BJ (cell line): ENCODE data around the gene IDI2. TPM values are rescaled to one million over a fixed set of nuclear protein-coding genes. Genes with fewer than 3 reads are reported as not detected.

ENCODE experiments used
- CTCF ChIA-PET: fragments of 350-600 bp; formaldehyde crosslinking; extraction: SDS; loops from one replicate; lab custom pipeline; 2021; ENCODE audit warnings: antibody characterized with exemption, inconsistent platforms; lab: Yijun Ruan, JAX
- POLR2A ChIA-PET: fragments of 300-600 bp; sonication (Branson Sonifier 250); formaldehyde crosslinking; extraction: SDS; loops from one replicate; lab custom pipeline; 2021; ENCODE audit warnings: antibody characterized with exemption; lab: Charles Lee
- DNase-seq: peaks from one replicate; pipeline ENCODE4 v3.0.0-alpha.2; 2011; ENCODE audit warnings: low read depth
- H3K27me3 ChIP-seq: 2 replicates; pipeline ENCODE4 v1.6.0; 2011; ENCODE audit warnings: low read length; ENCODE audit not compliant: control insufficient read depth, insufficient read depth
- H3K36me3 ChIP-seq: 2 replicates; pipeline ENCODE4 v1.5.1; 2011; ENCODE audit warnings: low read length; ENCODE audit not compliant: control insufficient read depth, insufficient read depth
- H3K4me3 ChIP-seq: 2 replicates; pipeline ENCODE4 v1.5.1; 2011; ENCODE audit warnings: low read depth, mild to moderate bottlenecking, control low read depth, low read length
- polyA plus RNA-seq: library from polyadenylated mRNA; depleted of rRNA; stranded (reverse); fragments of >200 nt; gene quantifications from 2 replicates; pipeline ENCODE4 v1.2.3, GENCODE V29; 2011
- TF ChIP-seq, protein P1 (sequence below): IDR thresholded peaks from 2 replicates; pipeline ENCODE4 v1.5.1; 2011; ENCODE audit warnings: low read depth, mild to moderate bottlenecking, control low read depth, inconsistent platforms, low read length, moderate library complexity; ENCODE audit not compliant: insufficient read depth

Gene IDI2
- polyA plus RNA-seq, 1 experiment = not detected

DNA sequence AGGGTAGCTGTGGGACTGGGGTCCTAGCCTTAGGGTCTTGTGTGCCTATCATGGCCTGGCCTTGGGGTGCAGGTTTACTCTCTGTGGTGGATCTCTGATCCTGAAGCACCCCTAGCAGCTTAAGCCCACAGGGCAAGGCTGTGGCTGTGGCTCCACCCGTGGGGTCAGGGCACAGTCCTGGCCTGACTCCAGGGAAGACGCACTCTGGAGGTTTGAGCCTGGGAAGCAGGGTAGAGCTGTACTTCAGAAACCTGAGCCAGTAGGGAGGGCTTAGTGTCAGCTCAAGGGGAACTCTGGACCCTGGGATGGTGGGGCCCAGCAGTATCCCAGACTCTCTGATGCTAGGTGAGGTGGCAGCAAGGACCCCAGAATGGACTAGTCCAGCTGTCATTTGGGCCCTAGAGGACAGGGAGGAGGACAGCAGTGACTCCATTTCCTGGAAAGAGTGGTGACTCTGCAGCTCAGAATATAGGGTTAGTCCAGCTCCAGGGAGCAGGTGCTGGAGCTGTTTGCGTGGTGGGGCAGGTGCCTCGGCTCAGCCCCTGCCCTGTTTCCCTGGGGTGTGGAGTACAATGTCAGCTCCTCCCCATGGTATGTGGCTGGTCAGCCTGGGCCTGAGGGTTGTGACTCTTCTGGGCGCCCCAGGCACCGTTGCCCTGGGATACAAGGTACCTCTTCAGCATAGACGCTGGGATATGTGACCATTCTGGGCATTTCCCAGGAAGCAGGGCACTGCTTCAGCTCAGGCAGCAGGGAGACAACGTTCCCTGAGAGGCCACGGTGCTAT, 21.6 kb downstream of the IDI2 start:
- no peak for DNase-seq
- Histone ChIP-seq H3K36me3 (peaks cover 36% of the 10 kb centered on the region), H3K4me3 (no peak overlapping the region), H3K27me3 (no peaks in the 10 kb centered on the region)
- TF ChIP-seq, protein P1, sequence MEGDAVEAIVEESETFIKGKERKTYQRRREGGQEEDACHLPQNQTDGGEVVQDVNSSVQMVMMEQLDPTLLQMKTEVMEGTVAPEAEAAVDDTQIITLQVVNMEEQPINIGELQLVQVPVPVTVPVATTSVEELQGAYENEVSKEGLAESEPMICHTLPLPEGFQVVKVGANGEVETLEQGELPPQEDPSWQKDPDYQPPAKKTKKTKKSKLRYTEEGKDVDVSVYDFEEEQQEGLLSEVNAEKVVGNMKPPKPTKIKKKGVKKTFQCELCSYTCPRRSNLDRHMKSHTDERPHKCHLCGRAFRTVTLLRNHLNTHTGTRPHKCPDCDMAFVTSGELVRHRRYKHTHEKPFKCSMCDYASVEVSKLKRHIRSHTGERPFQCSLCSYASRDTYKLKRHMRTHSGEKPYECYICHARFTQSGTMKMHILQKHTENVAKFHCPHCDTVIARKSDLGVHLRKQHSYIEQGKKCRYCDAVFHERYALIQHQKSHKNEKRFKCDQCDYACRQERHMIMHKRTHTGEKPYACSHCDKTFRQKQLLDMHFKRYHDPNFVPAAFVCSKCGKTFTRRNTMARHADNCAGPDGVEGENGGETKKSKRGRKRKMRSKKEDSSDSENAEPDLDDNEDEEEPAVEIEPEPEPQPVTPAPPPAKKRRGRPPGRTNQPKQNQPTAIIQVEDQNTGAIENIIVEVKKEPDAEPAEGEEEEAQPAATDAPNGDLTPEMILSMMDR = no peak
- POLR2A ChIA-PET = no interaction called here
- CTCF ChIA-PET = interaction anchor here (0.6 kb wide), 1 partner anchor 750 kb away, joined by 4 read pairs; no protein-coding TSS in a partner anchor

DNA sequence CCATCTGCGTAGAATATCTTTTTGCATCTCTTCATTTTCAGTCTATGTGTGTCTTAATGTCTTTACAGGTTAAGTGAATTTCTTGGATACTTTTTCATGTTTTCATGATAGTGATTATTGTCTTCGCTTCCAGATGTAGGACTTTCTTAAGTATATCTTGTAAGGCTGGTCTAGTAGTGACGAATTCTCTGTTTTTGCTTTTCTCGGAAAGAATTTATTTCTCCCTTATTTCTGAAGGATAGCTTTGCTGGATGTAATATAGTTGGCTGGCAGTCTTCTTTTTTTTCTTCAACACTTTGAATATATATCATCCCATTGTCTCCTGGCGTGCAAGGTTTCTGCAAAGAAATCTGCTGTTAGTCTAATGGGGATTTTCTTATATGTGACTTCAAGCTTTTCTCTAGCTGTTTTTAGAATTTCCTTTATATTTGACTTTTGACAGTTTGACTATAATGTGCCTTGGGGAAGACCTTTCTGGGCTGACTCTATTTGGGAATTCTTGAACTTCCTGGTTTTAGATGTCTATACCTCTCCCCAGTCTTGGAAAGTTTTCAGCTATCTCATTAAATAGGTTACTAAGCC, 23.1 kb downstream of the IDI2 start:
- TF ChIP-seq, protein P1 = no peak
- POLR2A ChIA-PET = no interaction called here
- Histone ChIP-seq H3K4me3 (no peak overlapping the region), H3K27me3 (no peaks in the 10 kb centered on the region), H3K36me3 (peaks cover 37% of the 10 kb centered on the region)
- DNase-seq = no peak
- CTCF ChIA-PET = interaction anchor here (0.7 kb wide), 1 partner anchor 712 kb away, joined by 3 read pairs; no protein-coding TSS in a partner anchor

DNA sequence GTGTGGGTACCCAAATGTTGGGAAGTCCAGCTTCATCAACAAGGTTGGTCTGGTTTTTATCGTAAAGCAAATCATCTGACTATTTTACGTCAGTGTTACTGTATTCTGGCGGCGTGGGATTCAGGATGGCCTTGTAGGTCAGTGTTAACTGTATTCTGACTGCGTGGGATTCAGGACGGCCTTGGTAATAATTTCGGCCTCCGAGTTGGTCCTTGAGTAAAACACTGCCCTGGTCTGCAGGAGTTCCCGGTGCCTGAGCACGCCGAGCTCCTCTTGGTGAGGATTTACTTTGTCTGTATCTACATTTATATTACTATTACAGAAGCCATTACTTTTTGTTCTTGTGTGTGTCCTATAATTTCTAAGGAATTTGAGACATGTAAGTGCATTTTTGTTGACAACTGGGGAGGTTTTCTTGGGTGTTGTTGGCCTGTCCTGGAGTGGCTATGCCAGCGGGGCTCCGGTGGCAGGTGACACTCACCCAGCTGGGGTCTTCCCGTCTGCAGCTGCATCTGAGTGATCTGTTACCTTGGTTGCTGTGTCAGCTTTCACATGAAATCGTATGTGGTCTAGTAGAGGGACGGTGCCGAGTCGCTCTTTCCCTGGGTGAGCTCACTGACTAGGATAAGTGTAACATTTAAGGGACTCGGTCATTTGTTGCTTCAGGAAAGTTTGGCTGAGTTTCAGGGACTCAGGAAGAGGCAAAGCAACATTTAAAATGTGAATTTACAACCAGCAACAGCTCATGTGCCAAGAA, 28.2 kb downstream of the IDI2 start:
- ChIA-PET CTCF (interaction anchor here (1.1 kb wide), 1 partner anchor 20 kb away, joined by 4 read pairs; no protein-coding TSS in a partner anchor), POLR2A (no interaction called here)
- H3K36me3 ChIP-seq = peaks cover 28% of the 10 kb centered on the region
- no peak for DNase-seq
- H3K4me3 ChIP-seq = no peak overlapping the region
- no peaks in the 10 kb centered on the region for H3K27me3 ChIP-seq
- TF ChIP-seq, protein P1 = no peak

DNA sequence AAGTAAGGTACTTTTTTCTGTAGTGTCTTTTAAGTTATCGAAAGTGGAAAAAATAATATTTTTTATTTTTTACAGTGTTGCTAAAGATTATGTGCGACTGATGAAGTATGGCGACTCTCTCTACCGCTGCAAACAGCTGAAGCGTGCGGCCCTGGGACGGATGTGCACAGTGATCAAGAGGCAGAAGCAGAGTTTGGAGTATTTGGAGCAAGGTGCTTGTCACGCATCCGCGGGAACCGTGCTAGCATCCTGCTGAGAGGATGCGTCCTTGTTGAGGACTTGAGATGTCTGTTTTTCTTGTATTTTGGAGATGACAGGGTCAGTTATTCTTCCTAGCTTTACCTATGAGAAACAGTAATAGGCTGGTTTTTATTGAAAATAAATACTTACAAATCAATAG, 29.6 kb downstream of the IDI2 start:
- Histone ChIP-seq H3K36me3 (peaks cover 28% of the 10 kb centered on the region), H3K4me3 (no peak overlapping the region), H3K27me3 (no peaks in the 10 kb centered on the region)
- TF ChIP-seq, protein P1 = no peak
- ChIA-PET CTCF (no interaction called here), POLR2A (no interaction called here)
- DNase-seq = no peak

DNA sequence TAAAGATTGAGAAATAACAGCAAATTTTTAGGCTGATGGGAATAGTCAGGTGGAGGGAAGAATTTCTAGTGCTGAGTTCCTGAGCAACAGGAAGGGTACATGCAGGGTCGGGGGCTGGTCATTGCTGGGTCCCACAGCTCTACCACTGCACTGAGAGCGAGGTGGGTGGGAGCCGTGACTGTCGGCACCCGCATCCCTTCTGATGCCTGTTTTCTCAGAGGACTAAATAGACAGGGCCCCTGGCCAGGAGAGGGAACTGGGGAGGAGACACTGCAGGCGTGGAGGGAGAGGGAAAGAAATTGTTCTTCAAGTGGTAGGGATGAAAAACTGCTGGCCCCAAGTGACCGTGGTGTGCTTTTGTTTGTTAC, 30.1 kb downstream of the IDI2 start:
- Histone ChIP-seq H3K27me3 (no peaks in the 10 kb centered on the region), H3K36me3 (peaks cover 29% of the 10 kb centered on the region), H3K4me3 (no peak overlapping the region)
- no peak for DNase-seq
- CTCF ChIA-PET = no interaction called here
- TF ChIP-seq, protein P1 = no peak
- POLR2A ChIA-PET = no interaction called here
